Esophagus muscularis mucosa (tissue), 3 donors: Measurements from ENCODE around the gene CHAD.

Experiments used
- CTCF ChIP-seq, 3 experiments: fragments of 200-600 bp in 2 of 3; fragments of 450-650 bp in 1 of 3; sonication (generic) in 2 of 3; IDR thresholded peaks; one replicate each; pipeline ENCODE4 v1.5.1; 2017 to 2019; ENCODE audit warnings: antibody characterized with exemption in 3 of 3, mild to moderate bottlenecking in 2 of 3, moderate library complexity in 1 of 3
- POLR2A ChIP-seq: fragments of 450-650 bp; IDR thresholded peaks from one replicate; pipeline ENCODE4 v1.6.1; 2017; ENCODE audit warnings: antibody characterized with exemption, moderate library complexity, mild to moderate bottlenecking, low read depth
- POLR2AphosphoS5 ChIP-seq, 2 donors: sonication (generic); formaldehyde crosslinking; IDR thresholded peaks; one replicate each; pipeline ENCODE4 v1.6.1; 2017; ENCODE audit warnings: antibody characterized with exemption in 2 of 2

GRCh38 chr17:50414808-50415207 is 53.9 kb downstream of the CHAD start:
- TF ChIP-seq CTCF (IDR thresholded peaks at IDR 0.05) = no peak
- no peak for TF ChIP-seq POLR2A
- no peak for TF ChIP-seq POLR2AphosphoS5 (IDR thresholded peaks at IDR 0.05)
